HEK293 (cell line): ENCODE measurements around the gene NARS2.

Experiments
- CTCF ChIA-PET: fragments of 350-600 bp; formaldehyde crosslinking; extraction: SDS; loops from one replicate; lab custom pipeline; 2021; ENCODE audit warnings: antibody characterized with exemption; lab: Yijun Ruan, JAX
- POLR2A ChIA-PET: fragments of 300-600 bp; formaldehyde crosslinking; extraction: SDS; loops from one replicate; lab custom pipeline; 2020; ENCODE audit warnings: antibody characterized with exemption, inconsistent platforms; lab: Yijun Ruan, JAX
- H3K27ac ChIP-seq: fragments of 200-500 bp; sonication (Bioruptor generic); 2 replicates; pipeline ENCODE4 v1.5.1; 2014; ENCODE audit warnings: low read depth, low read length, control low read depth, inconsistent platforms; ENCODE audit errors: extremely low read depth
- H3K36me3 ChIP-seq, 2 experiments: fragments of 200-500 bp in 1 of 2; sonication (Bioruptor generic) in 1 of 2; 1 replicate in 1 of 2; 2 replicates in 1 of 2; pipeline ENCODE4 v1.5.1; 2014 to 2017; ENCODE audit warnings: inconsistent platforms in 2 of 2, low read length in 2 of 2; ENCODE audit not compliant: control insufficient read depth in 2 of 2, insufficient read depth in 1 of 2
- H3K4me1 ChIP-seq: fragments of 200-500 bp; sonication (Bioruptor generic); 2 replicates; pipeline ENCODE4 v1.5.1; 2014; ENCODE audit warnings: mild to moderate bottlenecking, low read length, inconsistent platforms; ENCODE audit not compliant: control insufficient read depth, insufficient read depth
- H3K4me3 ChIP-seq: 2 replicates; pipeline ENCODE4 v1.5.1; 2011; ENCODE audit warnings: low read depth, mild to moderate bottlenecking, control low read depth, low read length, moderate library complexity
- H3K9me3 ChIP-seq: fragments of 200-500 bp; sonication (Bioruptor generic); 2 replicates; pipeline ENCODE4 v1.5.1; 2014; ENCODE audit warnings: low read depth, low read length, inconsistent platforms; ENCODE audit not compliant: control insufficient read depth, insufficient read depth
- CTCF ChIP-seq: fragments of 450-650 bp; formaldehyde crosslinking; IDR thresholded peaks from 2 replicates; pipeline ENCODE4 v1.5.1; 2016; ENCODE audit warnings: missing biosample characterization, missing genetic modification characterization
- HOXC10 ChIP-seq: sonication (generic); formaldehyde crosslinking; IDR thresholded peaks from 2 replicates; pipeline ENCODE4 v1.8.1; 2023; ENCODE audit warnings: mild to moderate bottlenecking, missing genetic modification reagents
- KLF1 ChIP-seq: fragments of 450-650 bp; formaldehyde crosslinking; IDR thresholded peaks from 2 replicates; pipeline ENCODE4 v1.5.1; 2016; ENCODE audit warnings: missing biosample characterization, missing genetic modification characterization
- KLF8 ChIP-seq: fragments of 450-650 bp; formaldehyde crosslinking; IDR thresholded peaks from 2 replicates; pipeline ENCODE4 v1.5.1; 2016; ENCODE audit warnings: missing biosample characterization, missing genetic modification characterization
- SCRT1 ChIP-seq: fragments of 450-650 bp; formaldehyde crosslinking; IDR thresholded peaks from 2 replicates; pipeline ENCODE4 v1.5.1; 2016; ENCODE audit warnings: missing biosample characterization, missing genetic modification characterization, borderline replicate concordance
- SP7 ChIP-seq: fragments of 450-650 bp; formaldehyde crosslinking; IDR thresholded peaks from 2 replicates; pipeline ENCODE4 v1.5.1; 2016; ENCODE audit warnings: missing biosample characterization, missing genetic modification characterization
- ZBTB20 ChIP-seq: fragments of 450-650 bp; formaldehyde crosslinking; IDR thresholded peaks from 2 replicates; pipeline ENCODE4 v1.5.1; 2016; ENCODE audit warnings: missing biosample characterization, missing genetic modification characterization
- ZFP37 ChIP-seq: fragments of 450-650 bp; formaldehyde crosslinking; IDR thresholded peaks from 2 replicates; pipeline ENCODE4 v1.5.1; 2016; ENCODE audit warnings: missing biosample characterization, missing genetic modification characterization
- ZNF114 ChIP-seq: fragments of 450-650 bp; formaldehyde crosslinking; IDR thresholded peaks from 2 replicates; pipeline ENCODE4 v1.5.0; 2017; ENCODE audit warnings: missing biosample characterization, missing genetic modification characterization
- ZNF138 ChIP-seq: fragments of 450-650 bp; formaldehyde crosslinking; IDR thresholded peaks from 2 replicates; pipeline ENCODE4 v1.5.1; 2016; ENCODE audit warnings: missing biosample characterization, missing genetic modification characterization, borderline replicate concordance
- ZNF155 ChIP-seq: fragments of 450-650 bp; formaldehyde crosslinking; IDR thresholded peaks from 2 replicates; pipeline ENCODE4 v1.5.1; 2016; ENCODE audit warnings: missing biosample characterization, missing genetic modification characterization
- ZNF19 ChIP-seq: fragments of 450-650 bp; formaldehyde crosslinking; IDR thresholded peaks from 2 replicates; pipeline ENCODE4; 2016; ENCODE audit warnings: missing biosample characterization, missing genetic modification characterization, low read depth
- ZNF214 ChIP-seq: fragments of 450-650 bp; formaldehyde crosslinking; IDR thresholded peaks from 2 replicates; pipeline ENCODE4 v1.5.1; 2017; ENCODE audit warnings: missing biosample characterization, mild to moderate bottlenecking, missing genetic modification characterization, borderline replicate concordance
- ZNF223 ChIP-seq: fragments of 450-650 bp; formaldehyde crosslinking; IDR thresholded peaks from 2 replicates; pipeline ENCODE4 v1.5.1; 2016; ENCODE audit warnings: missing biosample characterization, missing genetic modification characterization
- ZNF521 ChIP-seq: fragments of 450-650 bp; formaldehyde crosslinking; IDR thresholded peaks from 2 replicates; pipeline ENCODE4 v1.5.1; 2017; ENCODE audit warnings: missing biosample characterization, mild to moderate bottlenecking, missing genetic modification characterization
- ZNF544 ChIP-seq: fragments of 450-650 bp; formaldehyde crosslinking; IDR thresholded peaks from 2 replicates; pipeline ENCODE4 v1.5.0; 2017; ENCODE audit warnings: missing biosample characterization, missing genetic modification characterization
- ZNF560 ChIP-seq: fragments of 450-650 bp; formaldehyde crosslinking; IDR thresholded peaks from 2 replicates; pipeline ENCODE4 v1.5.1; 2017; ENCODE audit warnings: missing biosample characterization, missing genetic modification characterization, borderline replicate concordance
- ZNF664 ChIP-seq: fragments of 450-650 bp; formaldehyde crosslinking; IDR thresholded peaks from 2 replicates; pipeline ENCODE4 v1.5.1; 2016; ENCODE audit warnings: missing biosample characterization, missing genetic modification characterization
- ZNF830 ChIP-seq: fragments of 450-650 bp; IDR thresholded peaks from 2 replicates; pipeline ENCODE4 v1.5.0; 2018; ENCODE audit warnings: missing biosample characterization, missing genetic modification characterization, low read depth, mild to moderate bottlenecking, moderate library complexity
- ZXDB ChIP-seq: fragments of 450-650 bp; formaldehyde crosslinking; IDR thresholded peaks from 2 replicates; pipeline ENCODE4 v1.5.1; 2016; ENCODE audit warnings: missing biosample characterization, missing genetic modification characterization
- TF ChIP-seq, protein P1 (sequence below): fragments of 450-650 bp; formaldehyde crosslinking; IDR thresholded peaks from 2 replicates; pipeline ENCODE4 v1.5.1; 2016; ENCODE audit warnings: missing biosample characterization, missing genetic modification characterization
- TF ChIP-seq, protein P2 (sequence below): fragments of 450-650 bp; IDR thresholded peaks from 2 replicates; pipeline ENCODE4 v1.5.1; 2018; ENCODE audit warnings: missing biosample characterization, mild to moderate bottlenecking, missing genetic modification characterization
- TF ChIP-seq, protein P3 (sequence below): fragments of 450-650 bp; formaldehyde crosslinking; IDR thresholded peaks from 2 replicates; pipeline ENCODE4 v1.5.1; 2016; ENCODE audit warnings: missing biosample characterization, missing genetic modification characterization

Gene NARS2

GRCh38 chr11:78416285-78417174, 158.1 kb downstream of the NARS2 start (continued):
- TF ChIP-seq CTCF (tag by site-specific recombination) (peak; percentile 54), ZBTB20 (tag by site-specific recombination) (peak; percentile 63; the same call in 1 of the 2 replicates), ZFP37 (tag by site-specific recombination) (no peak; the same call in 1 of the 2 replicates)

- H3K36me3 ChIP-seq: no peaks in the 10 kb centered on the region
- no peak overlapping the region for H3K27ac ChIP-seq
- TF ChIP-seq, protein P1, sequence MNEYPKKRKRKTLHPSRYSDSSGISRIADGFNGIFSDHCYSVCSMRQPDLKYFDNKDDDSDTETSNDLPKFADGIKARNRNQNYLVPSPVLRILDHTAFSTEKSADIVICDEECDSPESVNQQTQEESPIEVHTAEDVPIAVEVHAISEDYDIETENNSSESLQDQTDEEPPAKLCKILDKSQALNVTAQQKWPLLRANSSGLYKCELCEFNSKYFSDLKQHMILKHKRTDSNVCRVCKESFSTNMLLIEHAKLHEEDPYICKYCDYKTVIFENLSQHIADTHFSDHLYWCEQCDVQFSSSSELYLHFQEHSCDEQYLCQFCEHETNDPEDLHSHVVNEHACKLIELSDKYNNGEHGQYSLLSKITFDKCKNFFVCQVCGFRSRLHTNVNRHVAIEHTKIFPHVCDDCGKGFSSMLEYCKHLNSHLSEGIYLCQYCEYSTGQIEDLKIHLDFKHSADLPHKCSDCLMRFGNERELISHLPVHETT (tag by site-specific recombination): no peak
- TF ChIP-seq, protein P2, sequence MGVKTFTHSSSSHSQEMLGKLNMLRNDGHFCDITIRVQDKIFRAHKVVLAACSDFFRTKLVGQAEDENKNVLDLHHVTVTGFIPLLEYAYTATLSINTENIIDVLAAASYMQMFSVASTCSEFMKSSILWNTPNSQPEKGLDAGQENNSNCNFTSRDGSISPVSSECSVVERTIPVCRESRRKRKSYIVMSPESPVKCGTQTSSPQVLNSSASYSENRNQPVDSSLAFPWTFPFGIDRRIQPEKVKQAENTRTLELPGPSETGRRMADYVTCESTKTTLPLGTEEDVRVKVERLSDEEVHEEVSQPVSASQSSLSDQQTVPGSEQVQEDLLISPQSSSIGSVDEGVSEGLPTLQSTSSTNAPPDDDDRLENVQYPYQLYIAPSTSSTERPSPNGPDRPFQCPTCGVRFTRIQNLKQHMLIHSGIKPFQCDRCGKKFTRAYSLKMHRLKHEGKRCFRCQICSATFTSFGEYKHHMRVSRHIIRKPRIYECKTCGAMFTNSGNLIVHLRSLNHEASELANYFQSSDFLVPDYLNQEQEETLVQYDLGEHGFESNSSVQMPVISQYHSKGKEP: no peak
- TF ChIP-seq ZNF223 (tag by site-specific recombination) (no peak), HOXC10 (CRISPR knock-in tag) (no peak), ZNF155 (tag by site-specific recombination) (no peak), ZNF521 (no peak), ZNF544 (tag by site-specific recombination) (no peak), SCRT1 (tag by site-specific recombination) (no peak), ZNF560 (tag by site-specific recombination) (no peak), ZNF214 (no peak), KLF1 (tag by site-specific recombination) (no peak), SP7 (tag by site-specific recombination) (no peak), ZNF114 (tag by site-specific recombination) (no peak), ZNF138 (no peak), ZNF664 (tag by site-specific recombination) (no peak), ZNF830 (tag by site-specific recombination) (no peak), ZXDB (tag by site-specific recombination) (no peak), KLF8 (tag by site-specific recombination) (no peak), ZNF19 (tag by site-specific recombination) (no peak)
- TF ChIP-seq, protein P3, sequence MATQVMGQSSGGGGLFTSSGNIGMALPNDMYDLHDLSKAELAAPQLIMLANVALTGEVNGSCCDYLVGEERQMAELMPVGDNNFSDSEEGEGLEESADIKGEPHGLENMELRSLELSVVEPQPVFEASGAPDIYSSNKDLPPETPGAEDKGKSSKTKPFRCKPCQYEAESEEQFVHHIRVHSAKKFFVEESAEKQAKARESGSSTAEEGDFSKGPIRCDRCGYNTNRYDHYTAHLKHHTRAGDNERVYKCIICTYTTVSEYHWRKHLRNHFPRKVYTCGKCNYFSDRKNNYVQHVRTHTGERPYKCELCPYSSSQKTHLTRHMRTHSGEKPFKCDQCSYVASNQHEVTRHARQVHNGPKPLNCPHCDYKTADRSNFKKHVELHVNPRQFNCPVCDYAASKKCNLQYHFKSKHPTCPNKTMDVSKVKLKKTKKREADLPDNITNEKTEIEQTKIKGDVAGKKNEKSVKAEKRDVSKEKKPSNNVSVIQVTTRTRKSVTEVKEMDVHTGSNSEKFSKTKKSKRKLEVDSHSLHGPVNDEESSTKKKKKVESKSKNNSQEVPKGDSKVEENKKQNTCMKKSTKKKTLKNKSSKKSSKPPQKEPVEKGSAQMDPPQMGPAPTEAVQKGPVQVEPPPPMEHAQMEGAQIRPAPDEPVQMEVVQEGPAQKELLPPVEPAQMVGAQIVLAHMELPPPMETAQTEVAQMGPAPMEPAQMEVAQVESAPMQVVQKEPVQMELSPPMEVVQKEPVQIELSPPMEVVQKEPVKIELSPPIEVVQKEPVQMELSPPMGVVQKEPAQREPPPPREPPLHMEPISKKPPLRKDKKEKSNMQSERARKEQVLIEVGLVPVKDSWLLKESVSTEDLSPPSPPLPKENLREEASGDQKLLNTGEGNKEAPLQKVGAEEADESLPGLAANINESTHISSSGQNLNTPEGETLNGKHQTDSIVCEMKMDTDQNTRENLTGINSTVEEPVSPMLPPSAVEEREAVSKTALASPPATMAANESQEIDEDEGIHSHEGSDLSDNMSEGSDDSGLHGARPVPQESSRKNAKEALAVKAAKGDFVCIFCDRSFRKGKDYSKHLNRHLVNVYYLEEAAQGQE (tag by site-specific recombination): no peak
- no peaks in the 10 kb centered on the region for H3K9me3 ChIP-seq
- H3K4me3 ChIP-seq: no peak overlapping the region
- no peaks in the 10 kb centered on the region; the same call in 1 of the 2 replicates for H3K4me1 ChIP-seq
- POLR2A ChIA-PET: no interaction called here
- CTCF ChIA-PET: interaction anchor here (0.7 to 9.6 kb wide), 7 partner anchors 21 to 496 kb away, joined by 3 to 52 read pairs (median 5); no protein-coding TSS in a partner anchor
These were observed 159.3 kb downstream of the NARS2 start for GRCh38 chr11:78415338-78415737.
